ENCODE data around the gene CDH23. TPM values are rescaled to one million over a fixed set of nuclear protein-coding genes. Genes with fewer than 3 reads are reported as not detected.

Gene CDH23
- polyA plus RNA-seq, 4 donors: 0.60 to 2.9 (median 1.5) TPM

DNA sequence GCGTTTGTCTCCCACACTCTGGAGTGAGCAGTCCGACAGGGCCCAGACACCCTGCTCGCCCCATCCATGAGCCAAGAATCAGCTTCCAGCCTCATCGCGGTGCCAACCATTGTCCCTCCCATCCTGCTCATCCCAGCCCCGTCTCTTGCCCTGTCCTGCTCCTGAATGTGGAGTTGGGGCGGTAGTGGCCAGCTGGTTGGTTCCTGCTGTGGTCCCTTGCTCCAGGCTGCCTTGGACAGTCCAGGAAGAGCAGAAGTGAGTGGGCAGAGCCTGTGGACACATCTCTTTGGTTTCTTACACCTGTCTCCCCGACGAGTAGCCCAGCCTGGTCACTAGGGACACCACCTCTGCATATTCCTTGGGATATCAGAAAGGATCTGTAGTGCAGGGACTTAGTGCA lies 63.9 kb downstream of the CDH23 start:
- no peak for DNase-seq (ENCODE audit: low read depth in 4 of 4, low spot score in 3 of 4)

GRCh38 chr10:71461457-71461856 lies 64.7 kb downstream of the CDH23 start:
- DNase-seq (ENCODE audit: low read depth in 4 of 4, low spot score in 3 of 4): no peak

DNA sequence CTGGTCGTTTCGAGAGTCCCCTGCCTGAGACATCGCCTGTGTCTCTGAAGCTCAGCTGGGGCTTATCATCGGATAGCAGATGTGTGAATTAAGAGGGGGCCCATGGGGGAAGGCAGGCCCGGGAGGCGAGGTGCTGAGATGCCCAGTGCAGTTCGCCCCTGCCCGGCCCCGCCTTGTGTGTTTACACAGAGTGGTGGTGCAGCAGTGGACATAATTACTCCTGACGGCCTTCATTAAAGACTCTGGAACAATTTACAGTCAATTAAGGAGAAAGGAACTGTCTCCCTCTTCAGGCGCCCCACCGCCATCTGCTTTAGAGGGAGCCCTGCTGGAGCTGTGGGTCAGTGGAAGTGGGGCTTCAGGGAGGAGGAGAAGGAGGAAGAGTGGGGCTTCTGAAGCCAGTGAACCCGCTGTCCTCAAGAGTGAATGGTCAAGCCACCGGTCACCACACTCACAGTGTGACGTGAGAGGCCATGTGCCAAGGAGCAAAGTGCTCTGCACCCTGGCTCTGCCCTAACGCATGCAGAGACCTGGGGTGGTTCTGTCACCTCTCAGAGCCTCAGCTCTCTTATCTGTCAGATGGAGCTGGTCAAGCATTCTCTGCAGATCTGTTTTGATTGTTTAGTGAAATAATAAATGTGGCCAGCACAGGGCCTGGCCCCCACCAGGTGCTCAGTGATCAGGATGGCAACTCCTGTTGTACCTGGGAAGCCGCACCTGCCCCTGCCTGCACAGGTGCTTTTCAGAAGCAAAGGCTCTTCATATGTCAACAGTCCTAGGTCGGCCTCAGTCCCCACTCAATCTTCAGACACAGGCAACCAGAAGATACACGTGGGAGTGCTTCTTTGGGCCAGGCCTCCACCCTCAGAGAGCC lies 65.6 kb downstream of the CDH23 start:
- DNase-seq (ENCODE audit: low read depth in 4 of 4, low spot score in 3 of 4): no peak

GRCh38 chr10:71463111-71463510 lies 66.4 kb downstream of the CDH23 start:
- no peak for DNase-seq (ENCODE audit: low read depth in 4 of 4, low spot score in 3 of 4)

GRCh38 chr10:71465551-71466252 lies 69.0 kb downstream of the CDH23 start:
- DNase-seq (ENCODE audit: low read depth in 4 of 4, low spot score in 3 of 4): no peak

DNA sequence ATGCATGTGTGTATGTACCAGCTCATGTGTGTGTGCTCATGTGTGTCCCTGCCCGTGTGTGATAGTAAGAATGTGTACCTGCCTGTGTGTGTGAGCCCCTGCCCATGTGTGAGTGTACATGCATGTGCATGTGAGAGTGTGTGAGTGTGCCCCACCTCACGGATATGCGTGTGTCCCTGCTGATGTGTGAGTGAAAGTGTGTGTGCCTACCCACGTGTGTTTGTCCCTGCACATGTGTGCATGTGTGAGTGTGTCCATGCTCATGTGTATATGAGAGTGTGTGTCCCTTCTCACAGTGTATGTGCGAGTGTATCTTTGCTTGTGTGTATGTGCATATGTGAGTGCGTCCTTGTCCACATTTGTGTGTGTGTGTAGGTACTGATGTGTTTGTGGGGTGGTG lies 69.6 kb downstream of the CDH23 start:
- DNase-seq (ENCODE audit: low read depth in 4 of 4, low spot score in 3 of 4): no peak

DNA sequence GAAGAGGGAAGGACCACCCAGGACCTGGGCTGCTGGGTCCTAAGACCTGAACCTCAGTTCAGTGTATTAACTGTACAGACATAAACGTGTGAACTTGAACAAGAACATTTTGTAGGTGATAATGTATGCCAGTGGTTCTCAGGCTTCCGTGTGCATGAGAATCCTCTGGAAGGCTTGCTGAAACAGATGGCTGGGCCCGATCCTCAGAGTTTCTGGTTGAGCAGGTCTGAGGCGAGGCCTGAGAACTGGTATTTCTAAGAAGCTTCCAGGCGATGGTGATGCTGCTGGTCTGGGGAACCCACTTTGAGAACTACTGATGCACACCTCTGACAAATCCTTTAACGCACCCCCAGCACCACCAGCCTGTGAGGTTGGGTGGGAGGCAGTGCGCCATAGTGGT lies 70.4 kb downstream of the CDH23 start:
- no peak for DNase-seq (ENCODE audit: low read depth in 4 of 4, low spot score in 3 of 4)

GRCh38 chr10:71467569-71468362 lies 71.0 kb downstream of the CDH23 start:
- DNase-seq (ENCODE audit: low read depth in 4 of 4, low spot score in 3 of 4): no peak

DNA sequence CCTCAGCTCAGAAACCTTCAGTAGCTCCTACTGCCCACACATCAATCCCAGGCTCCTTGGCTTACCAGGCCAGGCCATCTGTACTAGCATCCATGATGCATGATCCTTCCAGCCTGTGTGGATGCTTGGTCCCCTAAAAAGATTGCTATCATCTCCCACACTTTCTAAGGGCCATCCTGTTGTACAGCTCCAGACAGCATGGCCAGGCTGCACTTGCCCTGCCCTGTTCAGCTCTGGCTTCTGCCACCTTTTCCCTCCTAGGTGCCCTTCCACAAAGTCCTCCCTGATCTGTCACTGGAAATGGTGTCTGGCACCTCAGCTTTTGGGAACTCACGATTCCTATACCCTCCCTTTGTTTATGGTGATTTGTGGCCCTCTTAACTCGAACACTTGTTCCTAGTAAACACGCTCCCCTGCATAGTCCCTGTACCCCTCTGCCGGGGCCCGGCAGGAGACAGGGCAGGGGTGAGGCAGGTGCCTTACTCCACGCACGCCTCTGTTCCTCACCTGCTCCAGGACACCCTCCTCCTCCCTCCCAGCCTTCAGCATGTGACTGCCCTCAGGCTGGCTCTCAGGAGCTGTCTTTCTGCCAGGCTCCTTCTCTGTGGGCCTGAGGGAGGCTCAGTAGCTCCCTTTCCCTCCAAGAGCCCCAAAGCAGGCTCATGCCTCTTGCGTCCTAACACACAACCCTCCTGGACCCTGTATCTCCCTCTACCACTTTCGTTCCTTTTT lies 71.8 kb downstream of the CDH23 start:
- no peak for DNase-seq (ENCODE audit: low read depth in 4 of 4, low spot score in 3 of 4)

DNA sequence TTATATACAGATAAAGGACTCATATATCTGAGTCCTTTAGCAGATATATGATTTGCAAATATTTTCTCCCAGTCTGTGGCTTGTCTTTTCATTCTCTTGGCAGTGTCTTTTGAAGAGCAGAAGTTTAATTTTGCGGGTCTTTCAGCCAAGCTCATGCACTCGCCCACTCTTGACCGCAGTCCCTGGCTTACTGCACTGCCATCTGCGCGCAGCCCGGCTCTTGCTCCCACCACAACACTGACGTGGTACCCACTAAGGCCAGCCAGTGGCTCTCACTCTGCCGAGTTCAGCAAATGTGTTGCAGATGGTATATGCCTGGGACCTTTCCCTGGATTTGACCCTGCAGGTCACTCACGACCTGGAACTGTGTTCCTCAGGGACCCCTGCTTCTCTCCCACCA lies 74.3 kb downstream of the CDH23 start:
- DNase-seq (ENCODE audit: low read depth in 4 of 4, low spot score in 3 of 4): no peak

GRCh38 chr10:71471957-71472365 lies 75.2 kb downstream of the CDH23 start:
- no peak for DNase-seq (ENCODE audit: low read depth in 4 of 4, low spot score in 3 of 4)

GRCh38 chr10:71472466-71472865 lies 75.7 kb downstream of the CDH23 start:
- DNase-seq (ENCODE audit: low read depth in 4 of 4, low spot score in 3 of 4): no peak

- no peak for DNase-seq (ENCODE audit: low read depth in 4 of 4, low spot score in 3 of 4)
Measured at GRCh38 chr10:71472912-71473311, 76.2 kb downstream of the CDH23 start.

- no peak for DNase-seq (ENCODE audit: low read depth in 4 of 4, low spot score in 3 of 4)
Measured at GRCh38 chr10:71473671-71474599, 77.2 kb downstream of the CDH23 start.

DNA sequence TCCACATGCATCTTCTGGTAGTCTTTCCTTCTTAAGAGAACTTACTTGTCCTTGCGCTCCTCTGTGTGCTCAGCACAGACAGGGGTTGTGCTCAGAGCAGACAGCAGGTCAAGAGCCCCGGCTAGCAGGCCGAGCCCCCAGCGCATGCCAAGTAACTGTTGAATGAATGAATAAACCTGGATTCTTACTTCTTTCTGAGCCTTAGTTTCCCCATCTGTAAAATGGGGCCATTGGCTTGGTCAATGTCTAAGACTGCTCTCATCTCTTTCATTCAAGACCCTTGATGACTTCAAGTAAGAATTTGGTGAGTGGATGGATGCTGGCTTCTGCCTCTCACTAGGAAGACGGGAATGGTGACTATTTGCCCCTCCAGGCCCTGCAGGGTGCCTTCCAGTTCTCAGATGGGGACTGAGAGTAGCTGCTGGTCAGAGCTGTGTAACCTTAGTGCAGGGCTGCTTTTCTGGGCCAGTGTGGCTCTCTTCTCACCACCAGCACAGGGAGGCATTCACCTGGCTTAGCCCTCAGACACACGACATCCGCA lies 78.1 kb downstream of the CDH23 start:
- DNase-seq (ENCODE audit: low read depth in 4 of 4, low spot score in 3 of 4): no peak

- no peak for DNase-seq (ENCODE audit: low read depth in 4 of 4, low spot score in 3 of 4)
Measured at GRCh38 chr10:71475243-71475871, 78.6 kb downstream of the CDH23 start.

DNA sequence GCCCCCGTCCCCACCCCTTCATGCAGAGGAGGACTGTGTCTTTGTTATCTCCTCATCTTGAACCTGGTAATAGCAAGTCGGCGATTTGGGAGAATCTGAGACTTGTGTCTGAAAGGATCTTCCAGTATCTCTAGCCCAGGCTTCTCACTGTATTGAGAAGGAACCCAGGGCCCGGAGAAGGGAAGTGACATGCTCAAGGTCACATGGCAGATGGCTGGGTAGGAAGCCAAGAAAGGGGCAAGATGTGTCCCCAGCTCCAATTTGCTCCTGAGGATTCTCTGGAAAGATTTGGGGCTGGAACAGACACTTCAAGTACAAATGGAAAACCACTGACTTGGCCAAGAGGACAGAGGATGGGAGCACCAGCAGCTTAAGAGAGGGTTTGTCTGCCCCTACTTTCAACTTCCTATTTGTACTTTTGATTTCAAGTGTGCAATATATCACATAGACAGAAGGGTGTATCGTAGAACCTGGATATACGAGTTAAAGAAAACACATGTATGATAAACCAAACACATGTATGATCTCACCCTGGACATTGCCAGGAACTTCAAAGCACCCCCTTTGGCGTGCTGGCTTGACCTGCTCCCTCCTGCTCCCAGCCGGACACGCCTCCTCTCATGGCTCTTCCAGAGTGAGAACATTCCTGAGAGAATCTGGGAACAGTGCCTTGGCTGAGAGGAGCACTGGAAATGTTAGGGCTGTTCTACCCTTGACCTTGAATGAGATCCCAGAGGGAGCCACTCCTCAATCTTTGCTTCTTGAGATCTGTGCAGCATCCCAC lies 79.7 kb downstream of the CDH23 start:
- DNase-seq (ENCODE audit: low read depth in 4 of 4, low spot score in 3 of 4): no peak

GRCh38 chr10:71478173-71478572 lies 81.5 kb downstream of the CDH23 start:
- DNase-seq (ENCODE audit: low read depth in 4 of 4, low spot score in 3 of 4): no peak
